ENCODE results near the gene PCDHGB5. TPM values are rescaled to one million over a fixed set of nuclear protein-coding genes. Genes with fewer than 3 reads are reported as not detected.
"Not testable (repeated sequence)": the region's sequence is repeated elsewhere in the genome, so short reads cannot be mapped to it uniquely, and the experiment has no call there.

PCDHGB5 gene
- total and polyA plus RNA-seq, 2 donors from 2014 or later: 0.82 to 12.3 TPM

DNA sequence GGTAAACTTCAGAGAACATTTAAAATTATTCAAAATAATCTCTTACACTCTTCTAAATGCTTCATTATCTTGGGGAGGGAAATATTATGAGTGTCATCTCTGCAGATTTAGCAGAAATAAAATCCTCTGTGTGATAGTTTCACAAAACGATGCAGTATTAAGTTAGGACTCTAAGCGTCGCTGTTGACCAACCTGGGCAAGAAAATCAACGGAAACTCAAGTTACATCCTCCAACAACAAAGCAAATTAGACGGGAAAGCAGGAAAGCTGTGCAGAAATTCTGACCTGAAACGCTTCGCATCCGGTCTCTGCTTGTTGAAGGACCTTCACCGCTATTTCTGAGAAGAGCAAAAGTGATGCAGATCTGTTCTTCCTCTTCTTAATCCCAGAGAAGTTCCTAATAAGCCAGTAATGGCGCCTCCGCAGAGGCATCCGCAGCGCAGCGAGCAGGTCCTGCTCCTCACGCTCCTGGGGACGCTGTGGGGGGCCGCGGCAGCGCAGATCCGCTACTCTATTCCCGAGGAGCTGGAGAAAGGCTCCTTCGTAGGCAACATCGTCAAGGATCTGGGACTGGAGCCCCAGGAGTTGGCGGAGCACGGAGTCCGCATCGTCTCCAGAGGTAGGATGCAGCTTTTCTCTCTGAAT, 24.0 kb upstream of the PCDHGB5 start, which contains the start of gene PCDHGA6:
PCDHGA6 (plus strand) TSS at position 219 of the 645 bp plus-strand sequence; CDS start at position 412, 193 bp downstream.
- Histone ChIP-seq H3K9ac (ENCODE audit: low read length in 3 of 3) (no peak within 1 kb of the TSS), H3K27me3 (ENCODE audit: control insufficient read depth, insufficient read depth, low read length) (no peaks in the 10 kb centered on the region), H3K4me3 (ENCODE audit: low read length in 3 of 3) (peak within 1 kb of the TSS in 2 of 3 donors; percentile 46 to 48), H3K27ac (ENCODE audit: low read depth in 2 of 2, low read length in 2 of 2) (no peak within 1 kb of the TSS), H3K4me1 (ENCODE audit: control insufficient read depth in 2 of 3, insufficient read depth in 2 of 3, low read depth in 1 of 3, low read length in 3 of 3) (no peaks in the 10 kb centered on the region), H3K36me3 (ENCODE audit: control insufficient read depth in 2 of 3, insufficient read depth in 3 of 3, low read length in 3 of 3) (no peaks in the 10 kb centered on the region), H3K9me3 (ENCODE audit: control insufficient read depth in 2 of 3, insufficient read depth in 1 of 3, low read length in 3 of 3) (peaks cover 2 to 62% (median 23%) of the 10 kb centered on the region in 3 donors)
- FAIRE-seq: no peak
- peak in 2 of 5 donors; percentile 17 to 41 for DNase-seq
- intact Hi-C loops (cut with DNase I): no loop called here
- TF ChIP-seq CTCF (IDR thresholded peaks at IDR 0.05; ENCODE audit: borderline replicate concordance, extremely low read depth, insufficient read depth): peak; percentile 19

DNA sequence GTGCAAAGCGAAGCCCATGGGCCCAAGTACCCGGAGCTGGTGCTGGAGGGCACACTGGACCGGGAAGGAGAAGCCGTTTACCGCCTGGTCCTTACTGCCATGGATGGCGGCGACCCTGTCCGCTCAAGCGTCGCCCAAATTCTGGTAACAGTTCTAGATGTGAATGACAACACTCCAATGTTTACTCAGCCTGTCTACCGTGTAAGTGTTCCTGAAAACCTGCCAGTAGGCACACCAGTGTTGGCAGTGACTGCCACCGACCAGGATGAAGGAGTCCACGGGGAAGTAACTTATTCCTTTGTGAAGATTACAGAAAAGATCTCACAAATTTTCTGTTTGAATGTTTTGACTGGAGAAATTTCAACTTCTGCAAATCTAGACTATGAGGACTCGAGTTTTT, 23.1 kb upstream of the PCDHGB5 start:
- H3K9me3 ChIP-seq (ENCODE audit: control insufficient read depth in 2 of 3, insufficient read depth in 1 of 3, low read length in 3 of 3): peaks cover 2 to 67% (median 18%) of the 10 kb centered on the region in 3 donors
- FAIRE-seq (no peak), DNase-seq (no peak)
- peak overlapping the region in 1 of 3 donors; percentile 48 for H3K4me3 ChIP-seq (ENCODE audit: low read length in 3 of 3)
- TF ChIP-seq CTCF (IDR thresholded peaks at IDR 0.05; ENCODE audit: borderline replicate concordance, extremely low read depth, insufficient read depth): no peak
- no peak overlapping the region for H3K27ac ChIP-seq (ENCODE audit: low read depth in 2 of 2, low read length in 2 of 2)
- intact Hi-C loops (cut with DNase I): no loop called here
- H3K4me1 ChIP-seq (ENCODE audit: control insufficient read depth in 2 of 3, insufficient read depth in 2 of 3, low read depth in 1 of 3, low read length in 3 of 3): no peaks in the 10 kb centered on the region
- no peaks in the 10 kb centered on the region for H3K27me3 ChIP-seq (ENCODE audit: control insufficient read depth, insufficient read depth, low read length)
- H3K9ac ChIP-seq (ENCODE audit: low read length in 3 of 3): no peak overlapping the region
- H3K36me3 ChIP-seq (ENCODE audit: control insufficient read depth in 2 of 3, insufficient read depth in 3 of 3, low read length in 3 of 3): no peaks in the 10 kb centered on the region

- H3K27me3 ChIP-seq (ENCODE audit: control insufficient read depth, insufficient read depth, low read length); H3K9ac ChIP-seq (ENCODE audit: low read length in 3 of 3); FAIRE-seq; DNase-seq; H3K27ac ChIP-seq (ENCODE audit: low read depth in 2 of 2, low read length in 2 of 2); H3K4me3 ChIP-seq (ENCODE audit: low read length in 3 of 3); H3K4me1 ChIP-seq (ENCODE audit: control insufficient read depth in 2 of 3, insufficient read depth in 2 of 3, low read depth in 1 of 3, low read length in 3 of 3); intact Hi-C loops (cut with DNase I); H3K36me3 ChIP-seq (ENCODE audit: control insufficient read depth in 2 of 3, insufficient read depth in 3 of 3, low read length in 3 of 3): not testable (repeated sequence)
- peaks cover 2 to 61% (median 18%) of the 10 kb centered on the region in 3 donors for H3K9me3 ChIP-seq (ENCODE audit: control insufficient read depth in 2 of 3, insufficient read depth in 1 of 3, low read length in 3 of 3)
Measured at GRCh38 chr5:141375444-141376155, 22.1 kb upstream of the PCDHGB5 start.

All from kidney (tissue), 14 donors.